ENCODE measurements around the gene PRR29.

- TF ChIP-seq POLR2A (IDR thresholded peaks at IDR 0.05; ENCODE audit: low read depth, low read length), result no peak
- TF ChIP-seq POLR2AphosphoS5 (IDR thresholded peaks at IDR 0.05; ENCODE audit: low read depth, low read length), result no peak
- no peak for TF ChIP-seq TAF1 (IDR thresholded peaks at IDR 0.05; ENCODE audit: borderline replicate concordance, low read depth, low read length)
Observed at GRCh38 chr17:63986821-63987220, 11.3 kb upstream of the PRR29 start.
